22Rv1 (cell line): ENCODE data around the gene CDK1.

ENCODE experiments used
- H3K27ac ChIP-seq: fragments of 450-650 bp; 2 replicates; pipeline ENCODE4 v1.5.1; 2017
- ZFX ChIP-seq: fragments of 450-650 bp; IDR thresholded peaks from 2 replicates; pipeline ENCODE4 v1.6.1; 2017; ENCODE audit warnings: antibody characterized with exemption, borderline replicate concordance
- TF ChIP-seq, protein P1 (sequence below): fragments of 450-650 bp; IDR thresholded peaks from 2 replicates; pipeline ENCODE4 v1.5.1; 2017; ENCODE audit warnings: mild to moderate bottlenecking

Gene CDK1

DNA sequence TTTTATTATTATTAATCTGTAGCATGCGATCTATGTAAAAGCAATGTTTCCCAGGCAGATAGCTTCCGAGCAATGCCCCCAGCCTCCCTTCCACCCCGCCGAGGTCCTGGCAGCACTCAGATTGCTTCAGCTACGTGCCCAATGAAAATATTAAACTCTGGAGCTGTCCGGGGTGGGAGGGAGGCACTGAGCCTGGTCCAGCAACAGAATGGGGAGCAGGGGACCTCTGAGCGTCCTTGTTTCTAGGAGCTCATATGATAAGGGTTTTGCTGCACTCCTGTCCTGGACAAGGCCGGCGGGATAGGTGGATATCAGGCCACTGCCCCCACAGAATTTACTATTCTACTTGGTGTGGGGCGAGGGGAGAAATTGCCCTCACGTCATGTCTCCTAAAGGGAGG, 44.5 kb upstream of the CDK1 start:
- no peak for TF ChIP-seq ZFX
- TF ChIP-seq, protein P1, sequence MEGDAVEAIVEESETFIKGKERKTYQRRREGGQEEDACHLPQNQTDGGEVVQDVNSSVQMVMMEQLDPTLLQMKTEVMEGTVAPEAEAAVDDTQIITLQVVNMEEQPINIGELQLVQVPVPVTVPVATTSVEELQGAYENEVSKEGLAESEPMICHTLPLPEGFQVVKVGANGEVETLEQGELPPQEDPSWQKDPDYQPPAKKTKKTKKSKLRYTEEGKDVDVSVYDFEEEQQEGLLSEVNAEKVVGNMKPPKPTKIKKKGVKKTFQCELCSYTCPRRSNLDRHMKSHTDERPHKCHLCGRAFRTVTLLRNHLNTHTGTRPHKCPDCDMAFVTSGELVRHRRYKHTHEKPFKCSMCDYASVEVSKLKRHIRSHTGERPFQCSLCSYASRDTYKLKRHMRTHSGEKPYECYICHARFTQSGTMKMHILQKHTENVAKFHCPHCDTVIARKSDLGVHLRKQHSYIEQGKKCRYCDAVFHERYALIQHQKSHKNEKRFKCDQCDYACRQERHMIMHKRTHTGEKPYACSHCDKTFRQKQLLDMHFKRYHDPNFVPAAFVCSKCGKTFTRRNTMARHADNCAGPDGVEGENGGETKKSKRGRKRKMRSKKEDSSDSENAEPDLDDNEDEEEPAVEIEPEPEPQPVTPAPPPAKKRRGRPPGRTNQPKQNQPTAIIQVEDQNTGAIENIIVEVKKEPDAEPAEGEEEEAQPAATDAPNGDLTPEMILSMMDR = no peak
- H3K27ac ChIP-seq = no peak overlapping the region

DNA sequence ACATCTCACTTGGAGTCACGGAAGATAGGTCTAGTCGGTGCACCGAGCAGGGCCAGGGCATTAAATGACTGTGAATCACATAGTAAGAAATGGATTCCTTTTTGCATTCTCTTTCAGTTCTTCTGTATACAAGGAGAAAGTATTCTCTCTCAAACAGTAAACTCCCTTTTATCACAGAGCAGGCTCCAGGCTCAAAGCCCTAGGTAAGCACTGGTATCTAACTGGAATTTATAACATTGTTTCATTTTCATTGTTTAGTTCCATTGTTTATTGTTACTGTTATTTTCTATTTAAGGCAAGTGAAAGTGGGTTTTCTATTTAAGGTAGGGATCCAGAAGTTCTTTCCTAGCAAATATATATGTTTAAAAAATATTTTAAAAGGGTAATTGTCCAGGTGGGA, 44.1 kb upstream of the CDK1 start:
- TF ChIP-seq, protein P1 = no peak
- TF ChIP-seq ZFX = no peak
- H3K27ac ChIP-seq = no peak overlapping the region

DNA sequence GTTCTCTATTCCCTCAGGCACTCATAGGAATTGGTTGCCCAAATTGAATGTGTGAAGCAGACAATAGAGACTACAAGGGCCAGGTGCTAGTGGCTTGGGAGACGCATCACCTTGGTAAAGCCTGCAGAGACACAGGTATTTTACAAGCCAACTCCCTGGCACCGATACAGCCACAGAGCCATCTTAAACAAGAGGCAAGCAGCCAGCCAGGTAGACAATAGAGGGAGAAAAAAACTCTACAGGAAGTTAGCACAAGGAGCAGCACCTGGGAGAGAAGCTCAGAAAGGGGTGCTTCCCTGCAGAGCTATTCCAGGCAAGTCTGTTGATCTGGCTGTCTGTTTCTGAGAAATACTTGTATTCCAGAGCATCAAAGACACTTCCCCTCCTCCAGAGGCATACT, 43.0 kb upstream of the CDK1 start:
- TF ChIP-seq, protein P1 = no peak
- no peak for TF ChIP-seq ZFX
- H3K27ac ChIP-seq = no peak overlapping the region

DNA sequence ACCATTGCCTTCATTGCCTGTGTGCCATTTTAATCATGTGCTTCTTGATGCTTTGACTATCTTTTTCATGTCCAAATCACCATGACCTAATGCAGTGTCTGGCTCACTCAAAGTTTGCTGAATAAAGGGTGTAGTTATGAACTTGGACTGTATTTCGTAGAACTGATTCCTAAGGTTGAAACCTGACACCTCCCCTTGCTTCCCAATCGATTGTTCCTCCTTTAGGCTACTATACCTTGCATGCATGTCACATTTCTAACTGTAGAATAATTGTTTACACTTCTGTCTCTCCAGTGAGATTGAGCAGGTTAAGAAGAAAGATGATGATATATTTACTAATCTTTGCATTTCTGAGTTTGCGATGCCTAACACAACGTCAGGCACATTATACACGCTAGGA, 41.0 kb upstream of the CDK1 start:
- TF ChIP-seq, protein P1 = no peak
- TF ChIP-seq ZFX = no peak
- H3K27ac ChIP-seq = peak overlapping the region; percentile 43

DNA sequence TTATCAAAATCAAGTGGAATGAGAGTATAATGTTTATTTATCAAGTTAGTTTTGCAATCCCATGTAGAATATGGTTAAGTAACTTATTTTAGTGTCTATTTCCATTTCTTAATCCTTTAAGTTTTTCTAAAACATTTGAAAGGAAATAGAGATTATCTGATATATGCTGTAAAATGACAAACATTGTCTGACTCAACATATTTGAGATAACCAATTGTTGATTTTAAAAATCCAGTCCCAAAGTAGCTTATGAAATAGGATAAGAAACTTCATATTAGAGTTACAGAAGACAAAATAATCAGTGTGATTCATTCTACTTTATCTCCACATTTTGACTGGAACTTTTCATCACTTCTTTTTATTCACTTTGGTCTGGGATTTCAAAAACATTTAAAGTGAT, 38.7 kb upstream of the CDK1 start:
- H3K27ac ChIP-seq = no peak overlapping the region
- no peak for TF ChIP-seq ZFX
- TF ChIP-seq, protein P1 = no peak

DNA sequence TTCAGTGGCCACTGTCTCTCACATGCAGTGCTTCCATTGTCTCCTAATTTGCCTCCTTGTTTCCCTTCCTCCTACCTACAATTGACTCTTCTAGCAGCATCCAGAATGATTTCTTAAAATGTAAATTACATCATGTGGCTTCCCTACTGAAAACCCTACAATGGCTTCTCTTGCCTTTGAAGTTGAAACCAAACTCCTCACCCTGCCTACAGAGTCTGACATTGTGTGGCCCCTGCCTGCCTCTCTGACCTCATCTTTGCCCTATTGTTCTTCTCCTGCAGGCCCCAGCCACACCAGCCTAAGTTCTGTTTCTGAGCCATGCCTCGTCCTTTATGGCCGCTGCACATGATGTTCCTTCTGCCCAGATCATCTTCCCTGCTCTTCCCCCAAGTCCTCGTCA, 35.8 kb upstream of the CDK1 start:
- no peak overlapping the region for H3K27ac ChIP-seq
- no peak for TF ChIP-seq ZFX
- TF ChIP-seq, protein P1 = no peak

DNA sequence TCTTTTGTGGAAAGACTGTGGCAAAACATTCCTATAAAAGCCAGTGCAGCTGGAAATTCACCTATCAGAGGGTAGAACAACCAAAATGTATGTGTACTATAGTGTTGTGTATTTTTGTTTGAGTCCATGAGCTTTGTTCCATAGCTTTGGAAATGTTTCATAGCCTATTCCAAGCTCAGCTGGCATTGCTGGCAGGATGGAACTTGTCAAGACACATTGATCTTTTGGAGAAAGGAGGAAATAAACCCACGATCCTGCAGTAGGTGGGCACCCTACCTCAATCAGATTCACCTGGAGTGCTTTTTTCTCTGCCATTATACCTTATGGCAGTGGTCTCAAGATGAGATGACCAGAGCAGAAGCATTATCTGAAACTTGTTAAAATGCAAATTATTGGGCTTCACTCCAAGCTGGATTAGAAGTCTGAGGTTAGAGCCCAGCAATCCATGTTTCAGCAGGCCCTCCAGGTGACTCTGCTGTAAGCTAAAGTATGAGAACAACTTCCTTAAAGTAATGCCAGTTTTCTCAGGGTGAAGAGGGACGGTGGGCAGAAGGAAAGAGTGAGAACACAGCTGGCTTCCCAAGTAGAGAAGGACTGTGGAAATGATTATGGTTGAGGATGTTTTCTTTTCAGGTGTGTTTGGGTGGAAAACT, 30.3 kb upstream of the CDK1 start:
- TF ChIP-seq ZFX = no peak
- TF ChIP-seq, protein P1 = no peak
- no peak overlapping the region for H3K27ac ChIP-seq
